HepG2 (cell line): Measurements from ENCODE around the gene JPT1. TPM values are rescaled to one million over a fixed set of nuclear protein-coding genes. Genes with fewer than 3 reads are reported as not detected.
A peak's percentile ranks its signal among the peaks of the same experiment; 100 is the strongest.

Experiments used
- ASH2L ChIP-seq: fragments of 300-600, 200-600 bp; sonication (generic); IDR thresholded peaks from 2 replicates; pipeline ENCODE4 v1.7.0; 2017; ENCODE audit warnings: low read depth, mild to moderate bottlenecking, moderate library complexity, mixed read lengths, low read length; ENCODE audit not compliant: insufficient read length
- CENPX ChIP-seq: sonication (generic); formaldehyde crosslinking; IDR thresholded peaks from 2 replicates; pipeline ENCODE4 v1.9.0; 2021; ENCODE audit warnings: mild to moderate bottlenecking, missing genetic modification reagents, moderate library complexity
- GATA4 ChIP-seq: sonication (generic); IDR thresholded peaks from 2 replicates; pipeline ENCODE4 v1.6.1; 2016; ENCODE audit warnings: antibody characterized with exemption, low read depth, borderline replicate concordance
- GPN1 ChIP-seq: sonication (generic); formaldehyde crosslinking; IDR thresholded peaks from 2 replicates; pipeline ENCODE4 v1.5.1; 2020; ENCODE audit warnings: missing genetic modification reagents, borderline replicate concordance
- HOXA5 ChIP-seq: sonication (generic); formaldehyde crosslinking; IDR thresholded peaks from 2 replicates; pipeline ENCODE4 v1.4.0; 2020; ENCODE audit warnings: missing genetic modification reagents
- KDM5B ChIP-seq: sonication (generic); formaldehyde crosslinking; IDR thresholded peaks from 2 replicates; pipeline ENCODE4 v1.4.0; 2020; ENCODE audit warnings: missing genetic modification reagents, mild to moderate bottlenecking, borderline replicate concordance
- KMT2B ChIP-seq: IDR thresholded peaks from 2 replicates; pipeline ENCODE4 v1.6.1; 2016; ENCODE audit warnings: missing genetic modification reagents, missing compliant biosample characterization
- MAFG ChIP-seq: sonication (generic); formaldehyde crosslinking; IDR thresholded peaks from 2 replicates; pipeline ENCODE4 v1.5.1; 2020; ENCODE audit warnings: mild to moderate bottlenecking, missing genetic modification reagents
- MED1 ChIP-seq: sonication (generic); formaldehyde crosslinking; IDR thresholded peaks from 2 replicates; pipeline ENCODE4 v1.4.0; 2020; ENCODE audit warnings: missing genetic modification reagents
- MIER2 ChIP-seq: IDR thresholded peaks from 2 replicates; pipeline ENCODE4 v1.6.1; 2016; ENCODE audit warnings: missing biosample characterization, missing genetic modification reagents
- MTF2 ChIP-seq: sonication (generic); formaldehyde crosslinking; IDR thresholded peaks from 2 replicates; pipeline ENCODE4 v1.5.0; 2020; ENCODE audit warnings: missing genetic modification reagents, borderline replicate concordance
- PAWR ChIP-seq: sonication (generic); formaldehyde crosslinking; IDR thresholded peaks from 2 replicates; pipeline ENCODE4 v1.4.0; 2020; ENCODE audit warnings: missing genetic modification reagents, mild to moderate bottlenecking, borderline replicate concordance
- PAX8 ChIP-seq: sonication (generic); formaldehyde crosslinking; IDR thresholded peaks from 2 replicates; pipeline ENCODE4 v1.8.0; 2022; ENCODE audit warnings: mild to moderate bottlenecking, missing genetic modification reagents, borderline replicate concordance
- SMYD3 ChIP-seq: sonication (generic); formaldehyde crosslinking; IDR thresholded peaks from 2 replicates; pipeline ENCODE4 v1.8.1; 2023; ENCODE audit warnings: mild to moderate bottlenecking, missing genetic modification reagents
- TAF1 ChIP-seq: sonication (generic); formaldehyde crosslinking; IDR thresholded peaks from 2 replicates; pipeline ENCODE4 v1.4.0; 2020; ENCODE audit warnings: missing genetic modification reagents
- TOE1 ChIP-seq: sonication (generic); formaldehyde crosslinking; IDR thresholded peaks from 2 replicates; pipeline ENCODE4 v1.4.0; 2020; ENCODE audit warnings: mild to moderate bottlenecking, missing genetic modification reagents
- ZFP36L2 ChIP-seq: sonication (generic); formaldehyde crosslinking; IDR thresholded peaks from 2 replicates; pipeline ENCODE4 v1.4.0; 2020; ENCODE audit warnings: missing genetic modification reagents
- ZNF136 ChIP-seq: sonication (generic); formaldehyde crosslinking; IDR thresholded peaks from 2 replicates; pipeline ENCODE4 v1.8.1; 2022; ENCODE audit warnings: low read depth, mild to moderate bottlenecking, moderate library complexity, missing genetic modification reagents
- ZNF264 ChIP-seq: sonication (generic); formaldehyde crosslinking; IDR thresholded peaks from 2 replicates; pipeline ENCODE4 v1.4.0; 2020; ENCODE audit warnings: missing genetic modification reagents
- ZNF460 ChIP-seq: sonication (generic); formaldehyde crosslinking; IDR thresholded peaks from 2 replicates; pipeline ENCODE4 v1.5.1; 2020; ENCODE audit warnings: missing genetic modification reagents, mild to moderate bottlenecking, borderline replicate concordance
- ZNF589 ChIP-seq: sonication (generic); formaldehyde crosslinking; conservative IDR thresholded peaks from 2 replicates; pipeline ENCODE4 v1.8.0; 2022; ENCODE audit warnings: mild to moderate bottlenecking, moderate library complexity, missing genetic modification reagents
- ZNF772 ChIP-seq: sonication (generic); formaldehyde crosslinking; IDR thresholded peaks from 2 replicates; pipeline ENCODE4 v1.5.0; 2020; ENCODE audit warnings: mild to moderate bottlenecking, missing genetic modification reagents
- ZNF776 ChIP-seq: sonication (generic); formaldehyde crosslinking; IDR thresholded peaks from 2 replicates; pipeline ENCODE4 v1.4.0; 2020; ENCODE audit warnings: mild to moderate bottlenecking, missing genetic modification reagents
- ZNF879 ChIP-seq: sonication (generic); formaldehyde crosslinking; IDR thresholded peaks from 2 replicates; pipeline ENCODE4 v1.8.1; 2023; ENCODE audit warnings: missing genetic modification reagents
- polyA plus RNA-seq, 8 experiments: library from polyadenylated mRNA; depleted of rRNA in 3 of 8; stranded (reverse) in 7 of 8; unstranded in 1 of 8; fragments of >200 nt; fragmentation: Illumina TruSeq in 4 of 8; extraction: Trizol in 4 of 8; gene quantifications; 2 replicates each; pipeline versions ENCODE4 v1.2.1 to v1.2.3, GENCODE V29; 2011 to 2016; ENCODE audit warnings: low read depth in 4 of 8, missing spikeins in 1 of 8, mixed read lengths in 1 of 8; ENCODE audit not compliant: insufficient read depth in 1 of 8
- total RNA-seq, 5 experiments: library from RNA; depleted of rRNA; stranded (reverse); fragments of >200 nt; fragmentation: Illumina TruSeq; extraction: Trizol; gene quantifications; 2 replicates each; pipeline ENCODE4 v1.2.3, GENCODE V29; 2016; ENCODE audit warnings: low read depth in 1 of 5
- TF ChIP-seq, protein P1 (sequence below), 2 experiments: sonication (generic) in 1 of 2; formaldehyde crosslinking in 1 of 2; IDR thresholded peaks; 2 replicates each; pipeline versions ENCODE4 v1.5.1 to v1.6.1; 2011 to 2020; ENCODE audit warnings: borderline replicate concordance in 1 of 2, low read depth in 1 of 2, low read length in 1 of 2, mild to moderate bottlenecking in 1 of 2, missing genetic modification reagents in 1 of 2, moderate library complexity in 1 of 2
- TF ChIP-seq, protein P2 (sequence below): sonication (generic); formaldehyde crosslinking; IDR thresholded peaks from 2 replicates; pipeline ENCODE4 v1.4.0; 2020; ENCODE audit warnings: missing genetic modification reagents
- TF ChIP-seq, protein P3 (sequence below): sonication (generic); formaldehyde crosslinking; IDR thresholded peaks from 2 replicates; pipeline ENCODE4 v1.4.0; 2020; ENCODE audit warnings: mild to moderate bottlenecking, missing genetic modification reagents

Gene JPT1
- total and polyA plus RNA-seq, 2 of the 13 experiments (the other 11 are each of a cell fraction or from before 2014, with no cell fraction given), result 43.3 to 256 TPM

DNA sequence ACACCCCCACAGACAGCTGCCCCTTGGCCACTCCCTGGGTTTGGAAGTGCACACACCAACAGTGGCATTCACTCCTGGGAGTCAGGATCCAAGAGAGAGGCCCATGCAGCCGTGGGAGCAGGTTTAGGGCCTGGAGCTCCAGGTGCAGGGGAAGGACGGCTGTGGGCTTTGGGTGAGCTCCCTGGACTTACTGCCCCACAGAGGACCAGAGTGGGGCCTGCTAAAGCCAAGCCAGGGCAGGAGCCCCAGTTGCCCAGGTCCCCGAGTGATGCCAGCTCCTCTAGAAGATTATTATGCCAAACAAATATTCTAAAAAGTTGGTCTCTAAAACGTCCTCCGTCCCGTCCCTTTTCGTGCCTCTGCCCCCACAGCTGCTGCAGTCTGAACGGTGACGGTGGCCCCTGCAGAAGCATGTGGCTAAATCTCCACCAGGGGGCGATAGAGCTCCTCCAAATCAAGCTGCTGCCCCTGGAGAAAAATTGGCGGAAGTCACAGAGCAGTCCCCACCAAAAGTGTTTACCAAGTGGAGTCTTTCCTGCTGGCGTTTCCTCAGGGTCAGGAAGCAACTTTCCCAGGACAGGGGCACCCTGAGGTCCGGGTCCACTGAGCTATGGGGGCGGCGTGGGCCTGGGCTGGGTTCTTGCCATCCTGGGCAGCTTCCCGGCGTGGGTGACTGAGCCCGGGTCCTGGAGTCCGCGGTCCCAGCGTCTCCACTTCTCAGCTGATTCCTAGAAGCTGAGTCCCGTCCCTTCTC lies 40.3 kb downstream of the JPT1 start (continued):
- TF ChIP-seq, protein P1, sequence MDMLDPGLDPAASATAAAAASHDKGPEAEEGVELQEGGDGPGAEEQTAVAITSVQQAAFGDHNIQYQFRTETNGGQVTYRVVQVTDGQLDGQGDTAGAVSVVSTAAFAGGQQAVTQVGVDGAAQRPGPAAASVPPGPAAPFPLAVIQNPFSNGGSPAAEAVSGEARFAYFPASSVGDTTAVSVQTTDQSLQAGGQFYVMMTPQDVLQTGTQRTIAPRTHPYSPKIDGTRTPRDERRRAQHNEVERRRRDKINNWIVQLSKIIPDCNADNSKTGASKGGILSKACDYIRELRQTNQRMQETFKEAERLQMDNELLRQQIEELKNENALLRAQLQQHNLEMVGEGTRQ (IDR thresholded peaks at IDR 0.05; ENCODE audit: low read depth, low read length), result no peak
- TF ChIP-seq, protein P1 (CRISPR knock-in tag; IDR thresholded peaks at IDR 0.05; ENCODE audit: borderline replicate concordance), result no peak
- TF ChIP-seq TOE1 (CRISPR knock-in tag), result no peak
- TF ChIP-seq PAX8 (CRISPR knock-in tag), result 0 out of 2 replicates have a peak, but pooled peaks have one; percentile 63
- TF ChIP-seq ZNF589 (CRISPR knock-in tag), result no peak
- no peak for TF ChIP-seq GATA4
- TF ChIP-seq ZNF460 (CRISPR knock-in tag), result no peak
- TF ChIP-seq ZNF772 (CRISPR knock-in tag), result 0 out of 2 replicates have a peak, but pooled peaks have one; percentile 54
- TF ChIP-seq TAF1 (CRISPR knock-in tag), result no peak
- 0 out of 2 replicates have a peak, but pooled peaks have one; percentile 19 for TF ChIP-seq ZNF264 (CRISPR knock-in tag)
- no peak for TF ChIP-seq SMYD3 (CRISPR knock-in tag)
- no peak for TF ChIP-seq ZFP36L2 (CRISPR knock-in tag)
- 0 out of 2 replicates have a peak, but pooled peaks have one; percentile 29 for TF ChIP-seq KDM5B (CRISPR knock-in tag)
- peak; percentile 45; the same call in 1 of the 2 replicates for TF ChIP-seq MIER2 (CRISPR knock-in tag)
- 0 out of 2 replicates have a peak, but pooled peaks have one; percentile 30 for TF ChIP-seq HOXA5 (CRISPR knock-in tag)
- no peak for TF ChIP-seq ZNF136
- no peak for TF ChIP-seq CENPX
- TF ChIP-seq MTF2, result no peak
- no peak for TF ChIP-seq MAFG (CRISPR knock-in tag)
- TF ChIP-seq, protein P2, sequence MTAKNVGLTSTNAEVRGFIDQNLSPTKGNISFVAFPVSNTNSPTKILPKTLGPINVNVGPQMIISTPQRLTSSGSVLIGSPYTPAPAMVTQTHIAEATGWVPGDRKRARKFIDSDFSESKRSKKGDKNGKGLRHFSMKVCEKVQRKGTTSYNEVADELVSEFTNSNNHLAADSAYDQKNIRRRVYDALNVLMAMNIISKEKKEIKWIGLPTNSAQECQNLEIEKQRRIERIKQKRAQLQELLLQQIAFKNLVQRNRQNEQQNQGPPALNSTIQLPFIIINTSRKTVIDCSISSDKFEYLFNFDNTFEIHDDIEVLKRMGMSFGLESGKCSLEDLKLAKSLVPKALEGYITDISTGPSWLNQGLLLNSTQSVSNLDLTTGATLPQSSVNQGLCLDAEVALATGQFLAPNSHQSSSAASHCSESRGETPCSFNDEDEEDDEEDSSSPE (CRISPR knock-in tag), result no peak
- TF ChIP-seq, protein P3, sequence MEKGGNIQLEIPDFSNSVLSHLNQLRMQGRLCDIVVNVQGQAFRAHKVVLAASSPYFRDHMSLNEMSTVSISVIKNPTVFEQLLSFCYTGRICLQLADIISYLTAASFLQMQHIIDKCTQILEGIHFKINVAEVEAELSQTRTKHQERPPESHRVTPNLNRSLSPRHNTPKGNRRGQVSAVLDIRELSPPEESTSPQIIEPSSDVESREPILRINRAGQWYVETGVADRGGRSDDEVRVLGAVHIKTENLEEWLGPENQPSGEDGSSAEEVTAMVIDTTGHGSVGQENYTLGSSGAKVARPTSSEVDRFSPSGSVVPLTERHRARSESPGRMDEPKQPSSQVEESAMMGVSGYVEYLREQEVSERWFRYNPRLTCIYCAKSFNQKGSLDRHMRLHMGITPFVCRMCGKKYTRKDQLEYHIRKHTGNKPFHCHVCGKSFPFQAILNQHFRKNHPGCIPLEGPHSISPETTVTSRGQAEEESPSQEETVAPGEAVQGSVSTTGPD, result peak; percentile 96
- no peak for TF ChIP-seq ZNF879 (CRISPR knock-in tag)
- TF ChIP-seq PAWR (CRISPR knock-in tag), result no peak
- TF ChIP-seq KMT2B (CRISPR knock-in tag), result 0 out of 2 replicates have a peak, but pooled peaks have one; percentile 40
- no peak for TF ChIP-seq GPN1
- TF ChIP-seq ZNF776, result no peak
- no peak for TF ChIP-seq ASH2L
- peak; percentile 63; the same call in 1 of the 2 replicates for TF ChIP-seq MED1 (CRISPR knock-in tag)
